ENCODE results near the gene SREBF2.
A peak's percentile ranks its signal among the peaks of the same experiment; 100 is the strongest.

SREBF2 gene

GRCh38 chr22:41923595-41924276 is 90.8 kb downstream of the SREBF2 start:
- DNase-seq, result no peak

- peak; percentile 31 for DNase-seq
Observed at GRCh38 chr22:41925783-41926460, 93.0 kb downstream of the SREBF2 start.

GRCh38 chr22:41927813-41928212 is 94.9 kb downstream of the SREBF2 start:
- no peak for DNase-seq

- DNase-seq, result no peak
Observed at GRCh38 chr22:41928593-41929417, 95.9 kb downstream of the SREBF2 start.

- no peak for DNase-seq
Observed at GRCh38 chr22:41929418-41929810, 96.5 kb downstream of the SREBF2 start.

GRCh38 chr22:41931701-41932269 is 98.9 kb downstream of the SREBF2 start:
- DNase-seq, result no peak

GRCh38 chr22:41932353-41932752 is 99.4 kb downstream of the SREBF2 start:
- no peak for DNase-seq

GRCh38 chr22:41933411-41934177 is 100.7 kb downstream of the SREBF2 start:
- DNase-seq, result no peak

GRCh38 chr22:41934284-41935014 is 101.5 kb downstream of the SREBF2 start:
- no peak for DNase-seq

- DNase-seq, result no peak
Observed at GRCh38 chr22:41935015-41935351, 102.1 kb downstream of the SREBF2 start.

- no peak for DNase-seq
Observed at GRCh38 chr22:41935509-41935908, 102.6 kb downstream of the SREBF2 start.

GRCh38 chr22:41936894-41937169 is 103.9 kb downstream of the SREBF2 start:
- DNase-seq, result no peak

- DNase-seq, result no peak
Observed at GRCh38 chr22:41939981-41940831, 107.3 kb downstream of the SREBF2 start.

- peak; percentile 79 for DNase-seq
Observed at GRCh38 chr22:41940832-41941765, 108.2 kb downstream of the SREBF2 start.

GRCh38 chr22:41943661-41944209 is 110.8 kb downstream of the SREBF2 start:
- DNase-seq, result no peak

- peak; percentile 93 for DNase-seq
Observed at GRCh38 chr22:41946629-41947423, 113.9 kb downstream of the SREBF2 start, which contains the start of gene CENPM. TSS of gene CENPM (minus strand) at chr22:41947152. CDS start at chr22:41947076, 76 bp downstream.

- no peak for DNase-seq
Observed at GRCh38 chr22:41947424-41948080, 114.6 kb downstream of the SREBF2 start.

- no peak for DNase-seq
Observed at GRCh38 chr22:41948142-41948541, 115.2 kb downstream of the SREBF2 start.

Data from fibroblast of skin of abdomen (primary cell).